ENCODE results near the gene SAMD11.
"Not testable (repeated sequence)": the region's sequence is repeated elsewhere in the genome, so short reads cannot be mapped to it uniquely, and the experiment has no call there.

The SAMD11 gene

GRCh38 chr1:886311-886710, 37.4 kb upstream of the SAMD11 start:
- H3K79me2 ChIP-seq (ENCODE audit: insufficient read depth, low read length), result no peaks in the 10 kb centered on the region
- H3K4me1 ChIP-seq (ENCODE audit: insufficient read depth, low read length, poor library complexity, severe bottlenecking), result no peaks in the 10 kb centered on the region
- H3K9ac ChIP-seq (ENCODE audit: low read depth, low read length, poor library complexity, severe bottlenecking), result no peak overlapping the region
- no peaks in the 10 kb centered on the region for H3K9me2 ChIP-seq (replicated peaks; ENCODE audit: low read depth, low read length)
- no peaks in the 10 kb centered on the region for H3F3A ChIP-seq (ENCODE audit: low read depth)
- H3K36me3 ChIP-seq (ENCODE audit: insufficient read depth, low read length), result no peaks in the 10 kb centered on the region
- TF ChIP-seq CTCF (conservative IDR thresholded peaks at IDR 0.05; ENCODE audit: low read length) (no peak), EZH2phosphoT487 (IDR thresholded peaks at IDR 0.05; ENCODE audit: borderline replicate concordance) (no peak)
- H3K27me3 ChIP-seq (ENCODE audit: insufficient read depth, low read length, poor library complexity, severe bottlenecking), result no peaks in the 10 kb centered on the region
- H3K4me3 ChIP-seq (ENCODE audit: low read length, poor library complexity, severe bottlenecking), result no peak overlapping the region
- no peaks in the 10 kb centered on the region for H3K9me3 ChIP-seq (ENCODE audit: insufficient read depth, low read depth, low read length)
- H4K20me1 ChIP-seq (ENCODE audit: insufficient read depth, low read length, poor library complexity, severe bottlenecking), result no peaks in the 10 kb centered on the region
- H3K4me2 ChIP-seq (ENCODE audit: low read depth, low read length, poor library complexity, severe bottlenecking), result no peak overlapping the region
- no peak overlapping the region for H2AFZ ChIP-seq (ENCODE audit: low read length)

GRCh38 chr1:886760-887159, 37.0 kb upstream of the SAMD11 start:
- Histone ChIP-seq H3K4me1 (ENCODE audit: insufficient read depth, low read length, poor library complexity, severe bottlenecking) (no peaks in the 10 kb centered on the region), H3F3A (ENCODE audit: low read depth) (no peaks in the 10 kb centered on the region), H2AFZ (ENCODE audit: low read length) (no peak overlapping the region), H3K9me2 (replicated peaks; ENCODE audit: low read depth, low read length) (no peaks in the 10 kb centered on the region), H3K79me2 (ENCODE audit: insufficient read depth, low read length) (no peaks in the 10 kb centered on the region), H3K36me3 (ENCODE audit: insufficient read depth, low read length) (no peaks in the 10 kb centered on the region), H3K4me3 (ENCODE audit: low read length, poor library complexity, severe bottlenecking) (no peak overlapping the region), H3K27me3 (ENCODE audit: insufficient read depth, low read length, poor library complexity, severe bottlenecking) (no peaks in the 10 kb centered on the region), H4K20me1 (ENCODE audit: insufficient read depth, low read length, poor library complexity, severe bottlenecking) (no peaks in the 10 kb centered on the region), H3K9me3 (ENCODE audit: insufficient read depth, low read depth, low read length) (no peaks in the 10 kb centered on the region), H3K4me2 (ENCODE audit: low read depth, low read length, poor library complexity, severe bottlenecking) (no peak overlapping the region), H3K9ac (ENCODE audit: low read depth, low read length, poor library complexity, severe bottlenecking) (no peak overlapping the region)
- TF ChIP-seq CTCF (conservative IDR thresholded peaks at IDR 0.05; ENCODE audit: low read length) (no peak), EZH2phosphoT487 (IDR thresholded peaks at IDR 0.05; ENCODE audit: borderline replicate concordance) (no peak)

GRCh38 chr1:888297-888696, 35.4 kb upstream of the SAMD11 start:
- no peaks in the 10 kb centered on the region for H3K27me3 ChIP-seq (ENCODE audit: insufficient read depth, low read length, poor library complexity, severe bottlenecking)
- no peaks in the 10 kb centered on the region for H3K9me2 ChIP-seq (replicated peaks; ENCODE audit: low read depth, low read length)
- no peak overlapping the region for H2AFZ ChIP-seq (ENCODE audit: low read length)
- TF ChIP-seq EZH2phosphoT487 (IDR thresholded peaks at IDR 0.05; ENCODE audit: borderline replicate concordance) (no peak), CTCF (conservative IDR thresholded peaks at IDR 0.05; ENCODE audit: low read length) (no peak)
- no peak overlapping the region for H3K9ac ChIP-seq (ENCODE audit: low read depth, low read length, poor library complexity, severe bottlenecking)
- H4K20me1 ChIP-seq (ENCODE audit: insufficient read depth, low read length, poor library complexity, severe bottlenecking), result no peaks in the 10 kb centered on the region
- H3K4me2 ChIP-seq (ENCODE audit: low read depth, low read length, poor library complexity, severe bottlenecking), result no peak overlapping the region
- no peaks in the 10 kb centered on the region for H3F3A ChIP-seq (ENCODE audit: low read depth)
- H3K9me3 ChIP-seq (ENCODE audit: insufficient read depth, low read depth, low read length), result no peaks in the 10 kb centered on the region
- H3K36me3 ChIP-seq (ENCODE audit: insufficient read depth, low read length), result no peaks in the 10 kb centered on the region
- no peaks in the 10 kb centered on the region for H3K4me1 ChIP-seq (ENCODE audit: insufficient read depth, low read length, poor library complexity, severe bottlenecking)
- no peak overlapping the region for H3K4me3 ChIP-seq (ENCODE audit: low read length, poor library complexity, severe bottlenecking)
- H3K79me2 ChIP-seq (ENCODE audit: insufficient read depth, low read length), result no peaks in the 10 kb centered on the region

- H3K9me2 ChIP-seq (replicated peaks; ENCODE audit: low read depth, low read length); H2AFZ ChIP-seq (ENCODE audit: low read length); H3K27me3 ChIP-seq (ENCODE audit: insufficient read depth, low read length, poor library complexity, severe bottlenecking); H3K4me2 ChIP-seq (ENCODE audit: low read depth, low read length, poor library complexity, severe bottlenecking); H4K20me1 ChIP-seq (ENCODE audit: insufficient read depth, low read length, poor library complexity, severe bottlenecking); H3K36me3 ChIP-seq (ENCODE audit: insufficient read depth, low read length); H3K79me2 ChIP-seq (ENCODE audit: insufficient read depth, low read length); H3K9ac ChIP-seq (ENCODE audit: low read depth, low read length, poor library complexity, severe bottlenecking); H3K4me3 ChIP-seq (ENCODE audit: low read length, poor library complexity, severe bottlenecking); H3K4me1 ChIP-seq (ENCODE audit: insufficient read depth, low read length, poor library complexity, severe bottlenecking); H3F3A ChIP-seq (ENCODE audit: low read depth); H3K9me3 ChIP-seq (ENCODE audit: insufficient read depth, low read depth, low read length): not testable (repeated sequence)
Observed at GRCh38 chr1:889774-890173, 33.9 kb upstream of the SAMD11 start.

- not testable (repeated sequence) for H3K9ac ChIP-seq (ENCODE audit: low read depth, low read length, poor library complexity, severe bottlenecking); H3K9me3 ChIP-seq (ENCODE audit: insufficient read depth, low read depth, low read length); H2AFZ ChIP-seq (ENCODE audit: low read length); H4K20me1 ChIP-seq (ENCODE audit: insufficient read depth, low read length, poor library complexity, severe bottlenecking); H3F3A ChIP-seq (ENCODE audit: low read depth); H3K36me3 ChIP-seq (ENCODE audit: insufficient read depth, low read length); H3K4me1 ChIP-seq (ENCODE audit: insufficient read depth, low read length, poor library complexity, severe bottlenecking); H3K4me2 ChIP-seq (ENCODE audit: low read depth, low read length, poor library complexity, severe bottlenecking); H3K9me2 ChIP-seq (replicated peaks; ENCODE audit: low read depth, low read length); H3K27me3 ChIP-seq (ENCODE audit: insufficient read depth, low read length, poor library complexity, severe bottlenecking); H3K4me3 ChIP-seq (ENCODE audit: low read length, poor library complexity, severe bottlenecking); H3K79me2 ChIP-seq (ENCODE audit: insufficient read depth, low read length)
Observed at GRCh38 chr1:890234-890633, 33.5 kb upstream of the SAMD11 start.
